Skin epidermis (tissue), 12 donors: ENCODE data around the gene ITGAE.

Experiments
- H3K27ac ChIP-seq, 21 experiments: fragments of 200-600 bp; sonication (generic) in 11 of 21; one replicate each; pipeline ENCODE4 v1.5.0; 2020; ENCODE audit warnings: mild to moderate bottlenecking in 3 of 21, inconsistent platforms in 2 of 21, moderate library complexity in 2 of 21
- H3K4me3 ChIP-seq, 7 experiments: fragments of 200-600 bp; sonication (generic) in 2 of 7; one replicate each; pipeline ENCODE4 v1.5.0; 2020; ENCODE audit warnings: inconsistent platforms in 2 of 7, mild to moderate bottlenecking in 2 of 7, moderate library complexity in 1 of 7

The ITGAE gene

DNA sequence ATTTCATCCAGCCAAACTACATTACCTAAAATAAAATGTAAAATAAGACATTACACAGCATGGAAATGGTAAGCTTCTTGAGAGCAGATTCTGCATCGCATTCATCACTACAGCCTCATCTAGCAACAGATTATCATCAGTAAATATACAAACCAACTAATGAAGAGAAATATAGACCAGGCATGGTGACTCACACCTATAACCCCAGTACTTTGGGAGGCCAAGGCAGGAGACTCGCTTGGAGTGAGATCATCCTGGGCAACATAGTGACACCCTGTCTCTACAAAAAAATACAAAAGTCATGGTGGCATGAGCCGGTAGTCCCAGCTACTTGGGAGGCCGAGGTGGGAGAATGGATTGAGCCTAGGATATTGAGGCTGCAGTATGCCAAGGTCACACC is 25.2 kb upstream of the ITGAE start:
- Histone ChIP-seq H3K27ac (no peak overlapping the region), H3K4me3 (no peak overlapping the region)

- H3K4me3 ChIP-seq: no peak overlapping the region
- no peak overlapping the region for H3K27ac ChIP-seq
Measured at GRCh38 chr17:3821101-3821500, 20.1 kb upstream of the ITGAE start.

DNA sequence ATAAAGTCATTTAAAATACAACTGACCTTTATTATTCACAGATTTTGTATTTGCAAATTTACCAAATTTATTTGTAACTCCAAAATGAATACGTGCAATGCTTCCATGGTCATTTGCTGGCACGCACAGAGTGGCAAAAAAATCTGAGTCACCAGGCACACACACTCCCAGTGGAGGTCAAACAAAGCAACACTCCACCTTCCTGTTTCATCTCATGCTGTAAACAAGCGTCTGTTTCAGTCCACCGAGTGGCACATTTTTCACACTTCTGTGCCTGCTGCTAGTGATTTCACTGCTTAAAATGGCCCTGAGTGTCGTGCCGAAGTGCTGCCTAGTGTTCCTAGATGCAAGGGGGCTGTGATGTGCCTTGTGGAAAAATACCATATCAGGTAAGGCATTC is 17.8 kb upstream of the ITGAE start:
- H3K27ac ChIP-seq: peak overlapping the region in 1 of 21 experiments; percentile 38

GRCh38 chr17:3817851-3818605 is 17.0 kb upstream of the ITGAE start:
- Histone ChIP-seq H3K4me3 (no peak overlapping the region), H3K27ac (no peak overlapping the region)

More for the DNA sequence above, 17.8 kb upstream of the ITGAE start:
- H3K4me3 ChIP-seq: no peak overlapping the region

DNA sequence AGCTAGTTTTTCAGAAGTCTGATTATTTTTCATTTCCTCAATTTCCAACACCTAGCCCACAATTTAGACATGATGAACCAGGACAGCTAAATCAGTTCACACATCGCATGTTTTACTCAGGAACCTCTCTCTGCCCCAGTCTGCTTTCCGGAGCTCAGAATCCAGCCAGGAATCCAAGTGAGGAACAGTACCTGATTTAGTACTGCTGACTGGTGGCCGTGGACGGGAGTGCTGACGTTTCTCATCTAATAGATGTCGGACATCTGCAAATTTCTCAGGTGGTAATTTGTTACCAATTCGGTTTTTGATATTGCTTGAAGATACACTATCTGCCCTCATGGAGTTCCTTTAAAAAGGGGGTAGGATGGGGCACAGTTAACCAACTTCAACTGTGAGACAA is 14.9 kb upstream of the ITGAE start:
- H3K4me3 ChIP-seq: no peak overlapping the region
- no peak overlapping the region for H3K27ac ChIP-seq

- H3K27ac ChIP-seq: no peak overlapping the region
- no peak overlapping the region for H3K4me3 ChIP-seq
Measured at GRCh38 chr17:3815122-3815521, 14.1 kb upstream of the ITGAE start.

DNA sequence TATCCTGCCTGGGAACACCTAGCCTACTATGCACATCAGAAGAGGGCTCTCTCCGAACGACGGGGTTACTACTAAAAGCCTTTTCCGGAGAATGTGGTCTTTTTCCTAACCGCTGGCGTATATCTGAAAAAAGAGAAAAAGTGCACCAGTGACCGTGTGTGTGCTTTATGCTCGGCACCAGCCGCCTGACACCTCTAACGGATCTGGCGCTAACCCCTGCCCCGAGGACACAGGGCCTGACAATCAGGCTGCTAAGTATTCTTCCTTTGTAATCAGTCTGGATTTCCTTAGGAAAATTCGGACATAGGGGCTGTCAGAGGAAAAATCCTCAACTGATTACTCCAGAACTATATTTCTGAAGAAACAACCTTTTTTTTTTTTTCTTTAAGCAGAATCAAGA is 13.4 kb upstream of the ITGAE start:
- no peak overlapping the region for H3K27ac ChIP-seq
- no peak overlapping the region for H3K4me3 ChIP-seq

DNA sequence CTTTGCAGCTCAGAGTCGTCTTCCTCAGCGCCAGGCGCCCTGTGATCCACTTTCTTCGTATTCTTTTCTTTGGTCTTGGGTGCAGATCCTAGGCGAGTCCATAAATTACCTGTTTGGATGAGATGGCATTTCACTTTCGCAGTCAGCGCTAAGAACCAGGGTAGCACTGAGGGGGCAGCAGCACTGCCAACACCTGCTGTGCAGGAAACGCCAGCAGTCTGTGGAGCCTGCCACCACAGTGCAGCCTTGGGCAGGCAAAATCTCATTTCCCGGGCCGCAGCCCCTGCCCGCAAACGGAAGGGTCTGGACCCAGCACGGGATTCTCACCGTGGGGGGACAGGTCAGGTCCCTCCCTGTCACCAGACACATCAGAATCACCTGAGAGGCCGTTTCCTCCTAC is 12.2 kb upstream of the ITGAE start:
- H3K27ac ChIP-seq: peak overlapping the region in 4 of 21 experiments; percentile 5 to 61 (median 23)
- H3K4me3 ChIP-seq: no peak overlapping the region

- no peak overlapping the region for H3K4me3 ChIP-seq
- peak overlapping the region in 6 of 21 experiments; percentile 5 to 69 (median 24) for H3K27ac ChIP-seq
Measured at GRCh38 chr17:3812771-3813170, 11.8 kb upstream of the ITGAE start.

DNA sequence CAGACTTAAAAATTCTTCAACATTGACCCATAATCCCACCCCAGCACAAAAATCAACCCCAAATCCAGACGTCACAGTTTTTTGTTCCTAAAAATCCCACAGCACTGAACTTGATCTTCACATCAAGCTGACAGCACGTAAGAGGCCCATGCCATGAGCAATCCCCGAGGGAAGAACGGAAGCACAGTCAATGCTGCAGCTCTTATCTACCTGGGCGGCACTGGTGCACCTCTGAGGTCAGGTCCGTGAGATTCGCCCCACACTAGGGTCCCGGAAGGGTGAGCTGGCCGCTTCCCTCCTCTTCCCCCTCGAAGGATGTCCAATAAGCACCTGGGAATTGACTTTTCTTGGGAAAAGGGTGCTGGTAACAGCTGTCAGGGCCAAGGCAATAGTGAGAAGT is 11.3 kb upstream of the ITGAE start:
- H3K27ac ChIP-seq: peak overlapping the region in 5 of 21 experiments; percentile 4 to 69 (median 23)
- no peak overlapping the region for H3K4me3 ChIP-seq

- no peak overlapping the region for H3K4me3 ChIP-seq
- no peak overlapping the region for H3K27ac ChIP-seq
Measured at GRCh38 chr17:3810019-3810418, 9.0 kb upstream of the ITGAE start.

DNA sequence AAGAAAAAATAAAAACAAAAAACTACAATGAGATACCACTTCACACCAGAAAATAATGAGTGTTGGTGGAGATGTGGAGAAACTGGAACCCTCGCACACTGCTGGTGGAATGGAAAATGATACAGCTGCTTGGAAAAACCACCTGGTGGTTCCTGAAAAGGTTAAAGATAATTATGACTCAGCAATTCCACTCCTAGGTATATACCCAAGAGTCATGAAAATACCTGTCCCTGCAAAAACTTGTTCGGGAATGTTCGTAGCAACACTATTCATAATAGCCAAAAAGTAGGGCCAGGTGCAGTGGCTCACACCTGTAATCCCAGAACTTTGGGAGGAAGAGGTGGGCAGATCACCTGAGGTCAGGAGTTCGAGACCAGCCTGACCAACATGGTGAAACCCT is 8.1 kb upstream of the ITGAE start:
- H3K4me3 ChIP-seq: no peak overlapping the region
- peak overlapping the region in 4 of 21 experiments; percentile 16 to 51 (median 20) for H3K27ac ChIP-seq

DNA sequence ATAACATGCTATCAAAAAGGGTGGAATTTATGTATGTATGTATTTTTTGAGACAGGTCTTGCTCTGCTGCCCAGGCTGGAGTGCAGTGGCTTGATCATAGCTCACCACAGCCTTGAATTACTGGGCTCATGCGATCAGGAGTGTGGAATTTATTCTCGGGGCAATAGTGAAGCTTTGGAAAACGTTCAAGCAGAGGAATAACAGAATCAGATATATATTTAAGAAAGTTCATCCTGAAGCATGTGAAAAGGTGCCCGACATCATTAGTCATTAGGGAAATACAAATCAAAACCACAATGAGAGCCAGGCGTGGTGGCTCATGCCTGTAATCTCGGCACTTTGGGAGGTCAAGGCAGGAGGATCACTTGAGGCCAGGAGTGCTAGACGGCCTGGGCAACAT is 7.7 kb upstream of the ITGAE start:
- Histone ChIP-seq H3K27ac (peak overlapping the region in 5 of 21 experiments; percentile 16 to 51 (median 21)), H3K4me3 (no peak overlapping the region)

GRCh38 chr17:3805581-3805980 is 4.6 kb upstream of the ITGAE start:
- H3K27ac ChIP-seq: no peak overlapping the region
- H3K4me3 ChIP-seq: no peak overlapping the region

- H3K4me3 ChIP-seq: no peak overlapping the region
- H3K27ac ChIP-seq: peak overlapping the region in 4 of 21 experiments; percentile 6 to 56 (median 35)
Measured at GRCh38 chr17:3804503-3804931, 3.5 kb upstream of the ITGAE start.

DNA sequence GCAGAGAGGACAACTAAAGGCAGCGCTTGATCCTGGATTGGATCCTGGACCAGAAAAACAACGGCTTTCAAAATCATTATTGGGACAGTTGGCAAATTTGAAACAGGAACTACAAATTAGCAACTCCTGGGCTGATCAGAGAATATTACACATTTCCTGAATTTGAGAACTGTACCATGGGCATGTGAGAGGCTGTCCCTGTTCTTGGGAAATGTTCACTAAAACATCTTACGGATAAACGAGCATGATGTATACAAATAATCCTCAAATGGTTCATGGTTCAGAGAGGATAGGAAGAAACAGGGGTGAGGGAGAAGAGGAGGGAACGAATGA is 2.3 kb upstream of the ITGAE start:
- Histone ChIP-seq H3K27ac (peak overlapping the region in 5 of 21 experiments; percentile 3 to 59 (median 30)), H3K4me3 (no peak overlapping the region)

DNA sequence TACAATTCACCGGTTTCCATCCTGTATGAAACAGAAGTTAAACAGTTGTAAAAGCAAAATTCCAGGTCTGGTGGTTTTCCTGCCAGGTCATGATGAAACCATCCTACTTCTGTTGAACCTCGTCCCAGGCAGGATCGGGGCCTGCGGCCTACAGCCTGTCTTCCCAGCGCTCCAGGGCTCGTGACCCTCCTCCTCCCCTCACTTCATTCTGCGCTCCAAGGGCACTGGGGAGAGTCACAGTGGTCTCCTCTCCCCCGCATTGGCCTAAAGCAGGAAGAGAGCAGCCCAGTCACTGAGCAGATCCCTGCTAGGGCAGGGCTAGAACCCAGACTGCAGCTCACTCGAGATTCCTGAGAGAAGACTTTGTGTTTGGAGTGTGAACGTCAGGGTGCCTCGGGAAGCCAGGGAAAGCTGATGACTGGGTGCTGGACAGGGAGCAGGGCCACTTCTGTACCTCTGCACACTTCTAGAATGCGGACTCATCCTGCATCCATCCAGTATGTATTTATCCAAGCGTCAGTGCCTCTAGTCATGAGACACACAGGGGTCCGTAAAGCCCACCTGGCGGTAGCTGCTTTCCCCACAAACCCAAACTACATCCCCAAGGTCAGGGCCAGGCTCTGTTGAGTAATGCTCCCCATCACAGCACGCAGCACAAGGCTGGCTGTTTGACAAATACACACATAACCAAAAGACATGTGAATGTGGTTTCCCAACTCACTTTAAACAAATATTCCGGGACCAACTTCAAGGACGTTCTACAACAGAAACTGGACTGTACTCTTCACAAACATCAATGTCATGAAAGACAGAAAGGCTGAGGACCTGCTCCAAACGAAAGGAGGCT is 1.7 kb upstream of the ITGAE start:
- Histone ChIP-seq H3K27ac (peak overlapping the region in 10 of 21 experiments; percentile 3 to 59 (median 35)), H3K4me3 (no peak overlapping the region)

DNA sequence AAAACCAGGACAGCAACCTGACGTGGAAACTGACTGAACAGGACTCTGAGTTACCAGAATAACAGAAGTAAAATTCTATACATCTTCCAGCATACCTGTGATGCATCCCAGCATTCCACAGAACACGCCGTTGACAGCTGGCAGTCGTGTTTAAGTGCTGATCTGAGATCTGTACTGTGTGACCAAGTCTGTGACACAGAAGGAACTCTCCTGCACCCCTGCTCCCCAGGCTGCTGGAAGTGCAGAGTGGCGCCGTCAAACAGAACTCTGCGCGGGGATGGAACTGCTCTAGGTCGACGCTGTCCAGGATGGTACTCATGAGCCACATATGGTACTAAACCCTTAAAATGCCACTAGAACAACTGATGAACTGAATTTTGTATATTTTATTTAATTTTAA is 804 bp upstream of the ITGAE start:
- Histone ChIP-seq H3K4me3 (no peak overlapping the region), H3K27ac (peak overlapping the region in 2 of 21 experiments; percentile 30 to 51)

DNA sequence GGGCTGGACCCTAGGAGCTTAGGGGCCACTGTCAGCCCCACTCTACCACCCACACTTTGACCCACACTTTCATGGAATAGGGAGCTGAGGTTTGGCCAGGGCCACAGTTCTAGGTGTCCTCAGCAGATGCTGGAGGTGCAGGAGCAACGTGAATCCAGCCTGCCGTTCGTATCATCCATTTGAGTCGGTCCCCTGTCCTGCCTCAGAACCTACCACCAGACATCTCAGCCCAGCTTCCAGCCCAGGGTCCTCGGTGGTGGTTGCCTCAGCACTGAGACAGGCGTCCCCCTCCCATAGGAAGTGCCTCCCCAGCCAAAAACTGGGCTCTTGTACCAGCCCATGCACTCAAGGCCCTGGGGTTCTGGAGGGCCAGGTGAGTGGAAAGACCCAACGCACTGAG is 359 bp upstream of the ITGAE start:
- Histone ChIP-seq H3K27ac (peak overlapping the region in 3 of 21 experiments; percentile 30 to 51 (median 51)), H3K4me3 (no peak overlapping the region)

DNA sequence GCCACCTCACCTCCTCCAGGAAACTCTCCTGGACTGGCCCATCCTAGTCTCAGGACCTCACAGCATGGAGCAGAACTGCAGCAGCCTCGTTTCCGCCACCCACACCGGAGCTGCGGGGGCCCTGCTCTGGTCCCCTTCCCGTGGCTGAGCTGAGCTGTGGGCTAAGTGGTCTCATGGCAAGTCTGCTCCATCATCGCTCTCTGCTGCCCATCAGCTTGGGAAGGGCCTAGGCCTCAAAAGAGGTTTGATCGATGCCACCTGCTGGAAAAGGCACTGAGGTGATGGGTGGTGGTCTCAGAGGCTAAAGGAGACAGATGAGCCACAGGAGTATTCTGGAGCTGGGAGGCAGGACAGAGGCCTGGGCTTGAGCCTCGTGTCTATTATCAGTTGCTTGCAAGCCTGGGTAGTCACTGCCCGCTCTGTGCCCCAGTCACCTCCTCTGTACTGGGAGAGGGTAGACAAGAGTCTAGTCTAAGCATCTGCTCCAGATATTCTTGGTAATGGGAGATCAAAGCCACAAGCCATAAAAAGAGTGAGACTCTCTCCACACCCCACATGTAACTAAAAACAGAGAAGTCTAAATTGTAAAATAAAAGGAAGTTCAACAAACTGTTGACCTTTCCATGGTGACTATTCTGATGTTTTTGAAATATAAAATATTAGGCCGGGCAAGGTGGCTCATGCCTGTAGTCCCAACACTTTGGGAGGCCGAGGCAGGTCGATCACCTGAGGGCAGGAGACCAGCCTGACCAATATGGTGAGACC is 1.6 kb downstream of the ITGAE start:
- peak overlapping the region in 5 of 21 experiments; percentile 4 to 37 (median 30) for H3K27ac ChIP-seq
- no peak overlapping the region for H3K4me3 ChIP-seq
